TTC549 (cell line): ENCODE data around the gene SH3TC1.

Experiments used
- FAIRE-seq: peaks from 2 replicates; lab custom pipeline; 2012; peaks lifted over from hg19 to GRCh38; lab: Jason Lieb, UNC

Gene SH3TC1

DNA sequence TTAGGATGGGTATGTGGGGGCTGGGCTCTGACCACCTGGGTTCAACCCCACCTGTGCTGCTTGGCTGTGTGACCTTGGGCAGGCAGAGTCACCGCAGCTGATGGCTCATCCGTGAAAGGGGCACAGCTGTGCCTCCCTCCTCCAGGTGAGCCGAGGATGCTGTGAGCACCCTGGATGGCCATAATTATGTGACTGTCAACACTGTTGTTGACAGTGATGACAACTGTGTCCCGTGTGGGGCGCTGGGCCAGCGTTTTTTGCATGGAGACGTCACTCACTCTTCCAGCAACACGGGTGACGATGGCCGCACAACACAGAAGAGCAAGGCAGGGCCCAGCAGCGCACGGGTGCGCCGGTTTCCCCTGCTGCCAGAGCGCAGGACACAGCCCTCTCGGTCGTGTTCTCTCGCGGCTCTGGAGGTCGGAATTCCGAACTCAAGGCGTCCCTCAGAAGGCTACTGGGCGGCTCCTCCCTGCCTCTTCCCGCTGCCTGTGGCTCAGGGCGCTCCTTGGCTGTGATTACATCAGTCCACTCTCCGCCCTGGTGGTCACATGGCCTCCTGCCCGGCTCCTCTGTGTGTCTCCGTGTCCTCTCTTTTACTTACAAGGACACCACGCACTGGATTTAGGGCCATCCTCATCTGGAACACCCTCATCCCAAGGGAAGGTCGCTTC, 1.3 kb downstream of the SH3TC1 start:
- no peak for FAIRE-seq

DNA sequence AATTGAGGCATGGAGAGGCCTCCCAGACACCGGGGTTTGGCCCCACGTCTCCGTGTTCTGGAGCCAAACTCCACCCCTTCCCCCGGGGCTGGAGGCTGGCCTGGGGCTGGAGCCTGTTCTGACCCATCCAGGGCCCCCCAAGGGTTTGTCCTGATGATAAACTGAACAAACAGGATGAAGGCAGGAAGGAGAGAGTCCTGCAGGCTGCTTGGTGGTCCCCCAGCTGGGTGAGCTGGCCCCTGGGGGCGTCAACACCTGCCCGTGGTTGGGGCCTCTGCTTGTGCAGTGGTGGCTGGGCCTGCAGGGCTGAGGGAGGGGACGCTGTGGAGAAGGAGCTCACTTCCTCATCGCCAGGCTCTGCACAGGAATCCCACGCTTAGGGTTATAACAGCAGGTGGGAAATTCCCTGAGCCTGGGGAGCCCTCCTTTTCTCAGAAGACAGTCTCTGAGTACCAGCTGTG, 2.3 kb downstream of the SH3TC1 start:
- no peak for FAIRE-seq

DNA sequence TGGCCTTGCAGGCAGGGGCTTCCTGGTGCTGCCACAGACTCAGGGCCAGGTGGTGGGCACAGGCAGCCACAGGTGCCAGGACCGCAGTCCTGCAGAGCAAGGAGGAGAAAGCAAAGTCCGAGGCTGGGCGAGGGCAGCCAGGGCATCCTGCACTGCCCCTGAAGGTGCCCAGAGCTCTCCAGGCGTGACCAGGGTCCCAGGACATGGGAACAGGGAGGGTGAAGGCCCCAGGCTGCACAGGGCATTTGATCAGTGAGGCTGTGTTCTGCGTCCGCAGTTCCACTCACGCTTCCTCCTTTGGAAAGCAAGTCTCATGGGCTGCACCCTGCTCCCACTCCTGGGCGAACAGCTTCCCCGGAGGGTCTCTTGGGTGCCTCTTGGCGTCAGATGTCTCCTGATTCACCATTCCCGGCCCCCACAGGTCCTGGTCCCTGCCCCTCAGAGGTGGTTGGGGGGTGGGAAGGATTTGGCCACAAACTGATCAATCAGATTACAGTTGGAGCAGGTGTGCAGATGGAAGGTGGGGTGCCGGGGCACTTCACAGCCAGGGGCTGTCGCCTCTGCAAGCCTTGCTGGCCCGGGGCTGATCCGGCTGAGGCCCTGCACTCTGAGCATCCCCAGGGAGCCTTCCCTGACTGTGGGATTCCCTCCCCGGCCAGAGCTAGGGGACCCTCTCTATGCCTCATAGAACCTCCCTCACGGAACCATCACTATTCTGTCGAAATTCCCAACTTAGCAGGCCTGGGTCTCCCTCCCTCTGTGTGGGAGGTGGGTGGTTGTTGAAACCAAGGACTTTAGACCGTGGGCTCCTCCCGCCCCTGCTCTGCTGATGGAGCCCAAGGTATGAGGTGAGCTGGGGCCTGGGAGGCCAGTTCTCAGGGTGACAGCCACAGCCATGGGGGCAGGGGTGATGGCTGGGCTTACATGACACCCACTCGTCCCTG, 3.3 kb downstream of the SH3TC1 start:
- FAIRE-seq, result no peak

DNA sequence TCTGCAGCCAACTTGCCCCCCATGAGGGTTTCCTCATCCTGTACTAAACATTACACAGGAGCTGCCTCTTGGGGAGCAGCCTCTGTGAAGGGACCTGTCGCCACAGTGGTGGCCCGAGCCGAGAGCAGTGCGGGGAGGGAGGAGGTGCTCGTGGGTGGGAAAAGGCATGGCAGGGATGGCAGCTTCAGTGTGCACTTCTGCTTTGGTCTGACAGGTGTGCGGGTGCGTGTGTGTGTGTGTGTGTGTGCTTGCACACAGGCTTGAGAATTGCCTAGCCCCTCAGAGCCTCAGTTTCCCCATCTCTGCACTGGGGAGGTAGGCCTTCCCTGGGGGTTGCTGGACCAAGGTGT, 3.9 kb downstream of the SH3TC1 start:
- no peak for FAIRE-seq

DNA sequence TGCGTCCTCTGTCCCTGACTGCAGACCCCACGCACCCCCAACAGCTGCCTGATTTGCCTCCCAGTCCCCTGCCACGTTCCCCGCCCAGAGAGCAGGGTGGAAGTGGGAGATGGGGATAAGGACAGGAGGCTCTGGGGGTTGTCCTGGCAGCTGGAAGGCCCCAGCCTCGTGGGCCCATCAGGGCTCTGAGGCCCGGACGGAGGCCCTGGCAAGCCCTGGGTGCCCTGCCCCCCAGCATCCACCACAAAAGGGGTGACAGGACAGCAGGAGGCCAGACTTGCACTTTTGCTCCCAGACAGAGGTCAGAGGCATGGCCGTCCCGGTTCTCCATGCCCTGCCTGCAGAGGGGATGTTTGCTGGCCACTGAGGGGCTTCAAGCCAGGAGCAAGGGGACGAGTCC, 4.7 kb downstream of the SH3TC1 start:
- FAIRE-seq, result no peak

DNA sequence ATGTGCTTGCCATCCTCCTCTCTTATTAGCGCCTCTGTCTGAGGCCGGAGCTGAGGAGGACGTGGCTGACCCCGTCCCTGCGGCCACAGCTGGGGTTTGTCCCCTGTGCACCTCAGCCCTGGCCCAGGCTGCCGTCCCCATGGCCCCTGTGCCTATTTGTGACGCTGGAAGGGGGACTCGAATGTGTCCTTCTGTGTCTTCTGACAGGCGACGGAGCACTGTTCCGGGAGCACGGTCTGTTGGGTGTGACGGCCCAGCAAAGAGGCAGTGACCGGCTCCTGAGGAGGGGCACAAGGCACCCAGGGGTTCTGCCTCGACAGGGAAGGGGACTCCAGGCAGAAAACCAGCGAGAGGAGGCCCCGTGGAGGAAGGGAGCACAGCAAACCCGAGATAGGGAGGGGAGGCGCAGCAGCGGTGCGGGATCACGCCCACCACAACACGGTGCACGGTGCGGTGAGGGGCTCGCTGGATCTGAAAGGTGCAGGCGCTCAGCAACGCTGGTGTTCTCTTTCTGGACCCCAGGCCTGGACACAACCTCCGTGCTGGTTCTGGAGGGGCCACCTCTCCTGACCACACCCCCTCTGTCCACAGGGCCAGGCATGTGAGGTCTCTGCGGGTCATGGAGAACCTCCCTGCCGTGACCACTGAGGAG, 5.6 kb downstream of the SH3TC1 start:
- FAIRE-seq, result no peak

DNA sequence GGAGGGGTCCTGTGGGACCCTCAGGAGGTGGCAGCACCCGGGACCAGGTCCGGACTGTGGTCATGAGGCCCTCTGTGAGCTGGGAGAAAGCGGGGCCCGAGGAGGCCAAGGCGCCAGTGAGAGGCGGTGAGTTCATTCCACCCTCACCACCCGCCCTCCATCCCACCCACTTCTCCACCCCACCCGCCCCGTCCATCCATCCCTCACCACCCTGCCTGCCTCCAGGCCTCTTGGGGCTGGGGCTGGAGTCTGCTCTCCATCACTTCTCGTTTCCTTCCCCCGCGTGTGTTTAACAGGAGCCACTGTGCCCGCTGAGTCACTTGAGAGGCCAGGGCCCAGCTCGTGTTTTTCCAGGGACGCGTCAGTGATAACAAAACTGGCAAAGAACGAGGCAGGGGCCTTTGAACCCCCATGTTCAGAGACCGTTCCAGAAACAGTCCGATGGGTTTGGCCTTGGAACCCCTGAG, 6.2 kb downstream of the SH3TC1 start:
- no peak for FAIRE-seq

DNA sequence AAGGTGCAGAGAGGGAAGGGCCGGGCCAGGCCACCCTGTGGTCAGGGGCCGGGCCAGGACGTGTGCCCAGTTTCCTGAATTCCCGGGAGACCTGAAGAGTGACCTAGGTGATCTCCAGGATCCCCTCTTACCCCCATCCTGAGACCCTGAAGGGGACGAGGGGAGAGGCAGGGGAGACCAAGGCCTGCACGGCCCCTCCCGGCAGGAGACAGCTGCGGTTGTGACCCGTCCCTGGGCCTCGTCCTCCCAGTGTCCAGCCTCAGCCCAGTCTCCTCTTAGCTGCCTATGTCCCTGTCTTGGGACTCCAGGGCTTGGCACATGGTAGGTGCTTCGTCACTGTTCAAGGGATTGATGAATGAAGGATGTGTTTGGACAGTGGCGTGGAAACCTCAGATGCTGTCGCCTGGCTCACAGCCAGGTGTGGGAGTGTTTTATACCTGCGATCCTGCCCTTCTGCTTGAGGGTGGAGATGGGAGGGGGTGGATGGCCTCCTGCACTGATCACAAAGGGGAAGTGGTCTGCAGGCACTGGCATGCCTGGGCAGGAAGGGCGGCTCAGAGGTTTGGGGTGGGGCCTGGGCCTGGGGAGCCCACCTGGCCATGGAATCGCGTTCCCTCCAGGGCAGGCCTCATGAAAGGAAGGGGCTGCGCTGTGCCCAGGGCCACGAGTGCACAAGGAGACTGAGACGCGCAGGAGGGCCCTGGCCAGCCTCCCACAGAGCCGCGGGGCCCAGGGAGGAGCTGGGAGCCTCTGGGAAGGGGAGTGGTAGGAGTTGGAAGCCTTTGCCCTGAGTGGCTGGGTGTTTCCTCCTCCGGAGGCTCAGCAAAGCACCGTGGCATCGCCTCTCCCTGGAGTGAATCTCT, 6.9 kb downstream of the SH3TC1 start:
- FAIRE-seq, result no peak

DNA sequence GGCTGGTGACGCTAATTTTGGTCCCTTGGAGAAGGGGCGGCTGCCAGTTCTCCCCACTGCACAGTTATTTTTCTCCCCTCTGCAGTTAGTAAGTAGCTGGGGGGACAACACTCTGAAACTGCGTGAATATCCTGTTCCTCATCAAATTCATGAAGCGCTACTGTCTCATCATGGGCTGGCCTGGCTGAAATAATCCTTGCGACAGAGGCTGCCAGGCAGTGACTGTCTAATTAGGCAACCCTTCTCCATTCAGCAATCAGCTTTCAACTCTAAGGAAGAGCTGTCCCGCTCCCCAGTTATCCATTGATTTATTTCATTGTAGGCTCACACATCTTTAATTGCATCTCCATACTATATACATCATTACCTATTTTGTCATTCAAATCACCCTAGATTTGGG, 8.2 kb downstream of the SH3TC1 start:
- FAIRE-seq, result no peak

DNA sequence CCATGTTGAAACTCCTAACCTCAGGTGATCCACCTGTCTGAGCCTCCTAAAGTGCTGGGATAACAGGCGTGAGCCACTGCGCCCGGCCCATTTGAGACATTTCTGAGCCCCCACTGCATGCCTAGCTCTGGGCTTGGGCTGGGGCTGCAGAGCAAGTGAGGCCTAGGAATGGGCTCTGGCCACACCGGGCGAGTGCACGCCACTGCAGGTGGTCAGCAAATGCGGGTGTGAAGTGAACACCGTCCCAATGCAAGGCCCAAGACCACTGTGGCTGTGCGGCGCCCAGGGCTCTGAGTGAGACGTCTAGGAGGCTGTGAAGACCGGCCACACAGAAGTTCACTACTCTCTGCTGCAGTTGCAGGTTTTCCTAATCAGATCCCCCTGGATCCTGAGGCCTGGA, 9.5 kb downstream of the SH3TC1 start:
- FAIRE-seq, result no peak

DNA sequence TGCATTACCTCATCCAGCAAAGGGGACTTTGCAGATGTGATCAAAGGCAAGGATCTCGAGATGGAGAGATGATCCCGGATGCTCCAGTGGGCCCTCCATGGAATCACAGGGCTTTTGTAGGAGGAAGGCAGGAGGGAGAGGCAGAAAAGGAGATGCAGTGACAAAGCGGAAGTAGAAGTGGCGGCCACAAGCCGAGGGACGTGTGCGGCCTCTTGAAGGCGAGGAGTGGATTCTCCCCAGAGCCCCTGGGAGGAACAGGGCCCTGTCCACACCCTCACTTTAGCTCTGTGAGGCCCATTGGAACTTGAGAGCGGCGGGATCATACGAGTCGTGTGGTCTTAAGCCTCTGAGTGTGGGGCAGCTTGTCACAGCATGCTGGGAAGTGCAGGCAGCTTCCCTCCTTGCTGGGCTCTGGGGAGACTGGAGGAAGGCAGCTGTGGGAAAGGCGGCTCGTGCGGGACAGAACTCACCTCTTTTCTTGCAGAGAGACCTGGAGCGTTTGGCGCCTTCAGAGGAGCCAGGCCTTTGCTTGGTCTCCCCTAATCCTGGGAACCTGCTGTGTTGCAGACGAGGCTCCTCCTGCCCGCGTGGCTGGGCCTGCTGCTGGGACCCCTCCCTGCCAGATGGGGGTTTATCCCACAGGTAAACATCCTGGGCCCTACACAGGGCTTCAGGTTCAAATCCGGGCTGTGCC, 10.2 kb downstream of the SH3TC1 start:
- FAIRE-seq, result no peak

DNA sequence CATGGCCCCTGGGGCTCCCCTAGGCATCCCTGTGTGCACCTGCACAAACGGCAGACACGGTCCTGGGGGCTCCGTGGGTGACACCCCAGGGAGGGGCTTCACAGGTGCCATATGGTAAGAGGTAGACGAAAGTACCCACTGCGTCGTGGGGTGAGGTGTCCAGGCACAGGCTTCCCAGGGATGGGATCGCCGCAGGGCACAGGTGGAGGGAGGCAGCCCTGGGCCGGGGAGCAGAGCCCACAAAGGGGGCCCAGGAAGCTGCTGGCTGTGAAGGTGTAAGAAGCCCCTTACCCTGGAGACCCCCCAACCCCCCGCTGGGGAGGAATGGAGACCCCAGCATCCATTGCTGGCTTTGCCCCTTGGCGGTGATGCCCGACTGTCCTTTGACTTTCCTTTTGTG, 10.9 kb downstream of the SH3TC1 start:
- FAIRE-seq, result no peak

DNA sequence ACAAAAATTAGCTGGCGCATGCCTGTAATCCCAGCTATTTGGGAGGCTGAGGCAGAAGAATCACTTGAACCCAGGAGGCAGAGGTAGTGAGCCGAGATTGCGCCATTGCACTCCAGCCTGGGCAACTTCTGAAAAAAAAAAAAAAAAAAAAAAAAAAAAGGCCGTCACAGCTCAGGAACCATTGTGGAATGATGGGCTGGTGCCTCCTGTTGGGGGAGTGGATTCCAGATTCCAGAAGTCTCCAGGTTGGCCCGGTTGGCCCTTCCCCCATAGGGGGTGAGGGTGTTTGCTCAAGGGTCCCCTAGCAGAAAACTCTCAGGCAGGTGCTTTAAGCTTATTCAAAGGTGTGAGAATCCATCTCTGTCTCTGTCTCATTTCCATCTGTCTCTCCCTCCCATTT, 11.5 kb downstream of the SH3TC1 start:
- no peak for FAIRE-seq

DNA sequence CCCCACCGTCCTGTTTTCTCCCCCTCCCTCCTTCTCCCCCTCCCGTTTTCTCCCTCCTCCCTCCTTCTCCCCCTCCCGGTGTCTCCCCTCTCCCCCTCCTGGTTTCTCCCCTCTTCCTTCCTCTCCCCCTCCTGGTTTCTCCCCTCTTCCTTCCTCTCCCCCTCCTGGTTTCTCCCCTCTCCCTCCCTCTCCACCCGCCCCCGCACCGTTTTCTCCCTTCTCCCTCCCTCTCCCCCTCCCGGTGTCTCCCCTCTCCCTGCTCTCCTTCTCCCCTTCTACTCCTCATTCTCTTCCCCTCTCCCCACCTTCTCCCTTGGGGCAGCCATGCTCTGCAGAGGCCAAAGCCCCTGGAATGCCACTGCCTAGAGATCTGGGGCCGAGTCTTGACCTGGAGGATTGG, 12.2 kb downstream of the SH3TC1 start:
- FAIRE-seq, result no peak

DNA sequence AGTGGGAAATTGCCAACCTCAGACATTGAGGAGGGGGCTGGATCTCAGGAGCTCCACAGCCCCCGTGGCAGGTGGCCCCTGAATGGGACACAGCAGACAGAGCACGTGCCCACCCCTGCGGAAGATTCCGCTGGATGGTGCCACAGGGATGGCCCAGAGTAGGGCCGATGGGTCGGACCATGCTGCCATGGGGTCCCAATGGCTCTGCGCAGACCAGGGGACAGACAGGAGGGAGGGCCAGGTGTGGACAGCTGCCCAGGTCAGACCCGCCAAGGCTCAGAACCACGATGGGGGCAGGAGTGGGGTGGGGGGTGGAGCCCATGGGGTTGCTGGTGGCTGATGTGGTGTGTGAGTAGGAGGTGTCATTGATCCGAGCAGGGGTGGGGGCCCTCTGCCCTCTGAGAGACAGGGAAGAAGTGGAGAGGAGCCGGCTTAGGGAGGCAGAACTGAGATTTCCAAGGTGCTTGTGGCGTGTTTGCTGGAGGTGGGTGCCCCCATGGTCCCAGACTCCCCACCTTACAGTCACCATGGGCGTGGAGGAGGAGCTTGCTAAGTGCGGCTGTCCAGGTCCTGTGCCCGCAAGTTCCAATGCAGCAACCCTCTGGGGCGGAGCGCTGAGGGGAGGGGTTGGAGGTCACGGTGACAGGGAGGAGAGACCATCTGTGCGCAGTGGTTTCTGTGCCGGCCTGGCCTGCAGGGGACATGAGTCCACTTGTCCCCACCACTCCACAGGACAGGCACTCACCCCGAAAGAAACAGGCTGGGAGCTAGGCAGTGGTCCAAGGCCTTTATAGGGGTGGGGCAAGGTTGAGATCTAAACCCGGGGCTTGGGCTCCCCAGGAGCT, 12.9 kb downstream of the SH3TC1 start:
- no peak for FAIRE-seq

DNA sequence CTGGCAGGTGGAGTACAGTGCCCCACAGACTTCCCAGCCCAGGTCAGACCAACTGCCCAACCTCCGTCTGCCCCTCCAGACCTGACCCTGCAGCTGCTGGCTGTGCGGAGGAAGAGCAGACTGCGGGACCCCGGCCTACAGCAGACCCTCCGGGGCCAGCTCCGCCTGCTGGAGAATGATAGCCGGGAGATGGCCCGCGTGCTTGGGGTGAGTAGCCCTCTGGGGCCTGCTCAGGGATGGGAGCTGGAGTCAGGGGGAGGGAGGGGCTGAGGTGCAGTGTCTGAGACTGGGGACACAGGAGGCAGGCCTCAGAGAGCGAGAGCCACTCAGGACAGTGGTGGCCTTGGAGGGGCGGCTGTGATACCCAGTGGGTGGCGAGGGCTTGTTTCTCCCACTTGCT, 13.5 kb downstream of the SH3TC1 start:
- no peak for FAIRE-seq

DNA sequence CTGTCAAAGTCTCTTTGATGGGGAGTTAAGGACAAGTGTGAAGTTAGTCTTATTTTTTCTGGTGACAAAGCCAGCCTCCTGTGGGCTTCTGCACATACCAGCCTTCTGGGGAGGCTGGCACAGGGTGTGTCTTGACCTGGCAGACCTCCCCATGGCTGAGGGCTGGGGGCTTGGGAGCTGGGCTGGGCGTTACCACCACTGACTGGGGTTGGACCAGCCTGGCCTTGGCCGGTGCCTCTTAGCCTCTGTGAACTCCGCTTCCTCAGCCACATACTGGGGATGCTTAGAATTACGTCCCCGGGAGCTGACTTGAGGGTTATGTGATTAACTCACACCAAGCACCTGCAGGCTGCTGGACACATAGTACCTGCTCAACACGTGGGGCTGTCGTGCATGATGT, 14.0 kb downstream of the SH3TC1 start:
- FAIRE-seq, result no peak

DNA sequence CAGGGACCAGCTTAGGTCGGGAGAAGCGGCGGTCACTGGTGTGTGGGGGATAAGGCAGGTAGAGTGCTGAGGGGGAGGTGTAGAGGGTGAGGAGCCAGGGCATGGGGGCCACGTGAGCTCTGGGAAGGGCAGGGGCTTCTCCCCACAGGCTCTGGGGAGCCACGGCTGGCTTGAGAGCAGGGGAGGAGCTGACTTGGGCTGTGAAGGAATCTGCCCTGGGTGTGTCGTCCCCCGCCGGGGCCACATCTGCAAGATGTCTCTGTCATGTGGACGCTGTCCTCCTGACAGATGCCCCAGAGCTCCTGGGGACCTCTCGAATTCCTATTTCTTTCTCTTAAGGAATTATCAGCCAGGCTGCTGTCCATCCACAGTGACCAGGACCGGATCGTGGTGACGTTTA, 15.0 kb downstream of the SH3TC1 start:
- FAIRE-seq, result no peak

DNA sequence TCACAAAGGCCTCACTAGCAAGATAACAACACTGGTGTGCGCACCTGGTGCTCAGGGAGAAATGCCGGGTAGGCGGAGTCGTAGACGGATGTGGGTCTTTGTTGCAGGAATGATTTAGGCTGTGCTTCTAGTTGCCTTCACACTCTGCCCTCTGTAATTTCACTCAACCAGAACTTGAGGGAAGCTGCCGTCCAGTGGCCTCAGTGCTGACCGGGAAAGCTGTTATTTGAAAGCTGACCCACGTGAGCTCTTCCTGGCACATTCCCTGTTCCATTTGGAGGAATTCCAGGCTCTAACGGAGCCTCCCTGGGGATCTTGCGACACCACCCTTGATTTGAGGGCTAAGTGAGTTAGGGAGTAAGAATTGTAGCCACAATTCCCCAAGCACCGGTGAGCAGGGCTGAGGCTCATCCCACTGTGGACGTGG, 15.9 kb downstream of the SH3TC1 start:
- no peak for FAIRE-seq

DNA sequence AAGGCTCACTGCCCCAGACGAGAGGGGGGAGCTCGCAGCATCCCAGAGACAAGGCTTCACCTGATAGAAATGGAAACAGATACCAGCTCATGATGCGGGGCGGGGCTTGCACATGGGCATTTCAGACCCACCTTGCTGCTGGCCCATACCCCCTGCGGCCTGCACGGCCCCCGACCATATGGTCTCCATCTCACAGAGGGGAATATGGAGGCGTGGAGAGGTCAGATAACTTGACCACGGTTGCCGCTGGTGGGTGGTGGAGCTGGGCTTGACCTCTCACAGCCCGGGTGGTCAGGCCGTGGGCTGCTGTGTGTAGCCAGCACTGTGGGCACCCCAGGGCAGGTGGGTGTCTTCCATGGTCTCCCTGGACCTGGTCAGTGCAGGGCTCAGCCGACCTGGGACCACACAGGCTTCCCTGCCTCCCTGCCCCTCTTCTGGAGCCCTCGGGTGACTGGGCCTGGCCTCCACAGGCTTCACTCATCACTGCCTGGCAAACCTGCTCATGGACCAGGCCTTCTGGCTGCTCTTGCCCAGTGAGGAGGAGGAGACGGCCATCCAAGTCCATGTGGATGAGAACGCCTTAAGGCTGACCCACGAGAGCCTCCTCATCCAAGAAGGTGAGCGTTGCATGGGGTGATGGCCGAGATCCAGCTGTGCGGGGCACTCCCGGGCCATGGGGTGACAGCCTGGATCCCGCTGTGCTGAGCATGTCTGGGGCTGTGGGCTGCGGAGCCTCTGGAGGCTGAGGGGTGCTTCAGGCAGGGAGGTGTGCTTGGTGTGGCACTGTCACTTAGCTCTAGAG, 16.8 kb downstream of the SH3TC1 start:
- no peak for FAIRE-seq
